Hepatic stellate cell (primary cell): ENCODE data around the gene UBAC2.
"Not testable (repeated sequence)": the region's sequence is repeated elsewhere in the genome, so short reads cannot be mapped to it uniquely, and the experiment has no call there.

Experiments
- DNase-seq: peaks from one replicate; pipeline ENCODE4 v3.0.0; 2011; ENCODE audit warnings: low spot score

UBAC2 gene

DNA sequence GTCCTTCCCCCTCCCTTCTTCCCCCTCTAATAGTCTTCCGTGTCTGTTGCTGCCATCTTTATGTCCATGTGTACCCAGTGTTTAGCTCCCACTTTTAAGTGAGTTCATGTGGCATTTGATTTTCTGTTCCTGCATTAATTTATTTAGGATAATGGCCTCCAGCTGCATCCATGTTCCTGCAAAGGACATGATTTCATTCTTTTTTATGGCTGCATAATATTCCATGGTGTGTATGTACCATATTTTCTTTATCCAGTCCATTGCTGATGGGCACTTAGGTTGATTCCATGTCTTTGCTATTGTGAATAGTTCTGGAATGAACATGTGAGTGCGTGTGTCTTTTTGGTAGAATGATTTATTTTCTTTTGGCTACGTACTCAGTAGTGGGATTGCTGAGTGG lies 48.5 kb downstream of the UBAC2 start:
- DNase-seq, result not testable (repeated sequence)

DNA sequence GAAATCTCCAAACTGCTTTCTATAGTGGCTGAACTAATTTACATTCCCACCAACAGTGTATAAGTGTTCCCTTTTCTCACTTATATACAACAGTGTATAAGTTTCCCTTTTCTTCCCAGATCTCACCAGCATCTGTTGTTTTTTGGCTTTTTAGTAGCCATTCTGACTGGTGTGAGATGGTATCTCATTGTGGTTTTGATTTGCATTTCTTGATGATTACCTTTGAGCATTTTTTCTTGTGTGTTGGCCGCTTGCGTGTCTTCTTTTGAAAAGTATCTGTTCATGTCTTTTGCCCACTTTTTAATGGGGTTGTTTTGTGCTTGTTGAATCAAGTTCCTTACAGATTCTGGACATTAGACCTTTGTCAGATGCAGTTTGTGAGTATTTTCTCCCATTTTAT lies 49.0 kb downstream of the UBAC2 start:
- not testable (repeated sequence) for DNase-seq

DNA sequence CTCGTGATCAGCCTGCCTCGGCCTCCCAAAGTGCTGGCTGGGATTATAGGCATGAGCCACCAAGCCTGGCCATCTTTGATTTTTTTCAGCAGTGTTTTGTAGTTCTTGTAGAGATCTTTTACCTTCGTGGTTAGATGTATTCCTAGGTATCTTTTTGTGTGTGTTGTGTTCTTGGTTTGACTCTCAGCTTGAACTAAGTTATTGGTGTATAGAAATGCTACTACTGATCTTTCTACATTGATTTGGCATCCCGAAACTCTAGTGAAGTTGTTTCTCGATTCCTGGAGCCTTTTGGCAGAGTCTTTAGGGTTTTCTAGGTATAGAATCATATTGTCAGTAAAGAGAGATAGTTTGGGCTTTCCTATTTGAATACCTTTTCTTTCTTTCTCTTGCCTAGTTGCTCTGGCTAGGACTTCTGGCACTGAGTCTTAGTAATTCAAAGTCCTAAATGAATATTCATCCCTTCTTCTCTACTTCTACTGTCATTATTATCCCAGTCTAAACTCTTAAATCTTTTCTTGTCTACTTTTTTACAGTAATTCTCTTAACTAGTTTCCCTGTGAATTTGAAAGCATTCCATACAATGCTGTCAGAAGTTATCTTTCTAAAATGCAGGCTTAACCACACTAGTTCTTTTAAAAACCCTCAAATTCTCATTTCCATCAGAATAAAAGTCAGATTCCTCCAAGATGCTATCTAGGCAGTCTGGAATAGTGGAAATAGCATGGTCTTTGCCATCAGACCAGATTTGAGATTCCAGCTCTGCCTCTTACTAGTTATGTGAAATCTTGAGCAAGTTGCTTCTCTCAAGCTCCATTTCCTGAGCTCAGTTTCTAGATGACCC lies 50.5 kb downstream of the UBAC2 start:
- DNase-seq, result no peak

DNA sequence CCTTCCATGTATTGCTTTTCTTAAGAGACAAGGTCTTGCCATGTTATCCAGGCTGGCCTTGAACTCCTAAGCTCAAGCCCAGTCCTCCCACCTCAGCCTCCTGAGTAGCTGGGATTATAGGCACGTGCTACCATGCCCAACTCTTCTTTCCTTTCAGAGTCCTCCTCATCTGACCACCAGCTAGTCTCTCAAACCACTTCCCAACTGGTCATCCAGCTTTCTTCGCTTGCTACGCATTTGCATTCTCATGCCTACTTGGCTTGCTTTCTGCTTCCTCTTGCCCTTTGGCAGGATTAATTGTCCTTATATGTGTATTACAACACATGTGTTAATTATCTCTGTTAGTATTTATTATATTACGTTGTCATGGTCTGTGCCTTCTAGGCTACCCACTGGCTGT lies 51.3 kb downstream of the UBAC2 start:
- DNase-seq, result no peak

DNA sequence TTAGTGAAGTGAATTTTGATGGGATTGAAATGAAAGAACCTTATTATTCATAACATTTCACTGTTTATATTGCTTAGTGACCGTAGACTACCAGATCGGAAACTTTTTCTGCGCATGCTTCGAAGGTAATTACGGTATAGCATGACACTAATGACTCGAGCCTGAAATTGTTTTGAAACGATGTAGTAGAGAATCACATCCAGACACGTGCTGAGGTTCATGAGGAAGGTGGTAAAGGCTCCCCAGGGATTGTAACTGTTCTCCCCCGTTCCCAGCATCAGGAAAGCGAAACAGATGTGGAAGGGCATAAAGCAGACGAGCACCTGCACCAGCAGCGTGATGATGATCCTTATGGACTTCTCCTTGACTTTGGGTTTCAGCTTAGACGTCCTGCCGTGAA lies 54.2 kb downstream of the UBAC2 start:
- no peak for DNase-seq

DNA sequence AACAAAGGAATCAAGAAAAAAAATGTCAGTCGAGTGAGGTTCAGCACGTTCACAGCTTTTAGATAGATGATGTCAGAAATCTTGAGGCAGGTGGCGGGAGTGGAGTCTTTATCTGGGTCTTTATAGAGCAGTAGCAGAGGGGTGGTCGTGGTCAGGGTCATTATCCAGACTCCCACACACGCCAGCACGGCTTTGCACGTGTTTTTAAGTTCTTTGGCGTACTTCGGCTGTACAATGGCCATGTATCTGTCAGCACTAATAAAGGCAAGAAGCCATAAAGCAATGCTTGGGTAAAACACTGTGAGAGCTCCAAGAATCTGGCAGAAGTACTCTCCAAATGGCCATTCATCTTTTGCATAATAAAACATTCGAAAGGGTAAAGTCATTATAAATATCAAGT lies 54.6 kb downstream of the UBAC2 start:
- no peak for DNase-seq

DNA sequence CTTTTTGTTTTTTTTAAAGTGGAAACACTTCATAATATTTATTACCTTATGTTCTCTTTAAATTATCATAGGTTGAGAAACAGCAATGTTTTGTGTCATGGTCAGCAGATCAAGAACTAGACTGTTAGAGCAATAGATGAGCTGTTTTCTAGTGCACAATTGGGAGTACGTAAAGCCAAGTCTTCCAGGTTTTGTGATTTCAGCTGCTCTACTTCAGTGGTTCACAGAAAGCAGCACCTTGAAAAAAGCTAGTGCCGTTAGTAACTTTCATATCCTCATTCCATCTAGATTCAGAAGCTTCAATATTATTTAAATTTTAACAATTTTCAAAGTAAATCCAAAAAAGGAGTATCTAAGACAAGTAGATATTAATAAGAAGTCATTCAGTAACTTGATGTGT lies 55.6 kb downstream of the UBAC2 start:
- DNase-seq, result no peak

DNA sequence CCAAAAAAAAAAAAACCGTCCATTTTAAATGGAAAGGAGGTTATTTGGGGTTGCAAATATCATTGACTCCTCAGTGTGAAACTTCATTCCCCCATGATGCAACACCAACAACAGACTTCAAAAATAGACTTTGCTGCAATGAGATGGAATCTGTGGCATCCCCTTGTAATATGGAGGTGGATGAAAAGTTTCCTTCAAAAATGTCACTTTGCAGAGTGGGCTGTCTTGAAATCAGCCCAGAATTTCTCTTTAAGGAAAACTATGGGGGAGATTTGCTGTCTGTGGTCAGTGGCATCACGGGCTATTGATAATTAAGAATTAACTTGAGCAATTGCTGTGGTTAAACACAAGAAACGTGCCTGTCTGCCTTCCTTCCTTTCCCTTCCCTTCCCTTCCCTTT lies 56.1 kb downstream of the UBAC2 start:
- peak; percentile 11 for DNase-seq

DNA sequence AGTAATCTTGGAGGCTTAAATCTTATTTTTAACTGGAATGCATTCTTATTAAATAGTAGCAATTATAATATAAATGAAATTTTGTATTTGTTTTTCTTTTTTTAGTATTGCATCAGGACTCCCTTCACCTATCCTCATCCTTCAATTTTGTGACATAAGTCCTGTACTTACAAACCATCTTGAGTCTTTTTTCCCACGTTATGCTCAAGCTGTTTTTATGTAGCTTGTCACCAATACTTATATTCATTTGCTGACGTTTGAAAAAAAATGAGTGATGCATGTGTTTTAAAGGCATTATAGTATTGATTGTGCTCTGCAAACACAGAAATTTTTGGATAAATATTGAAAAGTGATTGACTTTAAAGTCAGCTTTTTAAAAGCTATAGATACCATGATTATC lies 56.6 kb downstream of the UBAC2 start:
- DNase-seq, result no peak

DNA sequence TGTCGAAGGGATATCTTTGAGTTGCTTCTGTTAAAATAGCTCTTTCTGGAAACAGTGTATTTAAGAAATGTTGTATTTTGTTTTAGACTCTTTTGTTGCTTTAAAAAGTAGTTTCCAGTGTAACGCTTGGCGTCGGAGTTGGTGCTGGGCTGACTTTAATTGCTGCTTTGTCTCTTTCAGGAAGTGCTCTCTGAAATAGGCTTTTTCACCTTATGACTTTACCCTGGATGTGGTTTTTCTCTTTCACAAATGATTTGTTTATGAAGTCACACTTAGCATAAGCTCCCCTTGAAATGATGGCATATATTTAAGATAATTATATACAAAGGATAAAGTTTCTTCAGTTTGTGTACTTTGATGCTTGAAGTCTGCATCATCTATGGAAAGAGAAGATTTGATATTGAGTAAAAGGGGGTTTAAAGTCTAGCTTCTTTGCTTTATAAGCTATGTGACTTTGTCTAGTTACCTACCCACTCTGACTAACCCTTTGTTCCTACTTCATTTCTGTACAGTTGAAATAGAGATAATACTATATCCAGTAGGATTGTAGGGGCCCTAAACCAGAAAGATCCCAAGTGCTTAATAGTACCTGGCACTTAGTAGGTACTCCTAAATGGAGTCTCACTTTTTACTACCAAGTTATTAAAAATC lies 57.7 kb downstream of the UBAC2 start, which contains the start of gene GPR18:
Gene GPR18 (minus strand): TSS at position 170 of the 651 bp plus-strand sequence. CDS start 2,507 bp downstream, outside the sequence.
- DNase-seq, result no peak

DNA sequence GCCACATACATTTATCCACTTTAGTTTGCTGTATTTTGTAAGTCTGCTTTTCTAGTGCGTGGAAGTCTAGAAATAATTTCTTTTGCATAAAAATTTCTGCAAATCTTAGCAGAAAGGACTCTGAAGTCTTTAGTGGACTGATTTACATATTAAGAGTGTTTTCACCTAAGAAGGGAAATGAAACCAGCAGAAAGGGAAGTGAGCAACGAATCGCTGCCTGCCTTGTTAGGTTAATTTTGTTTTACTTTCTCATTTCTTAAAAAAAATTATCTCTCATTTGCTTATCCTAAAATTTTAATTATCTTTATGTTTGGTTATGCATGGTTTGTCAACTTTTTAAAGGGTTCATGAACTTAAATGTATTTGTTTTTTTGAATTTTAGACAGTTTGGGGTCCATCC lies 58.3 kb downstream of the UBAC2 start:
- DNase-seq, result no peak

DNA sequence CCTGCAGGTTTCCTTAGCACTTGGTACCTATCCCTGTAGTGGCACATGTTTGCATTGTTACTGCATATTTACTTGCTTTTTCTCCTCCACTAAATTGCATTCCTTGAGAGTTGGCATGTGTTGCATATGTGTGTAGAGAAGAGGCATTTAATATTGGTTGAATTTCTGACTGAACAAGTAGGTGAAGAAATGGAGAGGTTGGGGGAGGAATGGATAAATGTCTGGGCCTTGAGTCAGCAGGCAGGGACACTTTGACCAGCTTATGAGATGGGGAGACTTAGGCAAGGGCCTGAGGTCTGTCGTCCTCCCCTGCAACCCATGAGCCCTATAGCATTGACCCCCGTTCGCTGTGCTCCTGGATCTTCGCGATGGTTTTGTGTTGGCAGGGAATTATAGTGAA lies 59.6 kb downstream of the UBAC2 start:
- no peak for DNase-seq

DNA sequence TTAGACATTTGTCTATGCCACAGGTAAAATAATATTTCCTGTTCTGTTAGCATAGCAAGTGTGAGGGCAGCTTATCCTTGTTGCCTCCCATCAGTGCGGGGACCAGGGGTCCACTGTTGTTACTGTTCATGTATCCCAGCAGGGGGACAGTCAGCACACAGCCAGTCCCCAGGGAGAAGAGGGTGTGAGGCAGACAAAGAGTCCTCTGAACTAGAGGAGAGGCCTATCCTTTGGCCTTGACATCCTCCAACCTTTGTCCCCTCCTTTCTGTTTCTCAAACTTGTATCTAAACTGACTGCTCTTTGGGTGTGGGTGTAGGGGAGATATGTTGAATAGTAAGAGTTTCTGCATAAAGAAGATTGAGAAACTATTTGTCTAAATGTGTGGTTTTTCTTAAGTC lies 60.4 kb downstream of the UBAC2 start:
- no peak for DNase-seq

DNA sequence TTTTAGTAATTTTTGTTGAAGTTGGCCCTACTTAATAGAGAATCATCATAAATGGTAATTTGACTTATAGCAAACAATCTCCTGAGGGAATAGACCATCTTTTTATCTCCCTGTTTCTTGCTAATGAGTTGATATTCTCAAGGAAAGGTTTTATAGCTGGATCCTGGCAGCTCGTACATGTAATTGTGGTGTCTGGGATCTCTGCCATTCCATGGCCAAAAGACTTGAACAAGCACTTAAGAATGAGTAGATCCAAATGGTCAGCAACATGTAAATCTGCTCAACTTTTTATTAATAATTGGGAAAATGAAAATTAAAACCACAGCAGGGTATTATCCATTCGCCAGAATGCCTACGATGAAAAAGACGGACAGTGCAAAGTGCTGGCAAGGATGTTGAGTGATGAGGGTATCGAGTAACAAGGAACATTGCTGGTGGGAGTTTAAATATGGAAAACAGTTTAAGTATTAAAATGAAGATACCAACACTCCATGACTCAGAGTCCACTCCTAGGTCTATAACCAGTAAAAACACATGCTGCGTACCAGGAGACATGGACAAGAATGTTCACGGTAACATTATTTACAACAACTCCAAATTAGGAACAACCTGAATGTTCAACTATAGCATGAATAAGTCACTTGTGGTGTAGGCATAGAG lies 62.6 kb downstream of the UBAC2 start:
- no peak for DNase-seq

DNA sequence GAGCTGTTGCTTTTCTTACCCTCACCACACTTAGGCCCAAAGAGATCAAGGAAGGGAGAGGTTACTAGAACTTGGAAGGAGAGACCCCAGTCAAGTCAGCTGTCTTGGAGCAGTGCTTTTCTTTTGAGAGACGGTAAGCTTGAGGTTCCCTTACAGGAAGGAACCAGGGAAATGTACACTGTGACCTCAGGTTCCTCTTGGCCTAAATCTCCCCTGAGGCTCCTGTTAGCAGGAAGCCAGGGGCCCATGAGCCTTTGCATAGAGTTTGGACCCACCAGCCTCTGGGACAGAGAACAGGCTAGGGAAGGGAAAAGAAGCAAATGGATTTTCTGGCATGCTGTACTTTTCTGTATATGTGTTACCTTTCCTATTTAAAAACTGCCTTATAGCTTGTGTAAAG lies 63.4 kb downstream of the UBAC2 start:
- DNase-seq, result no peak

DNA sequence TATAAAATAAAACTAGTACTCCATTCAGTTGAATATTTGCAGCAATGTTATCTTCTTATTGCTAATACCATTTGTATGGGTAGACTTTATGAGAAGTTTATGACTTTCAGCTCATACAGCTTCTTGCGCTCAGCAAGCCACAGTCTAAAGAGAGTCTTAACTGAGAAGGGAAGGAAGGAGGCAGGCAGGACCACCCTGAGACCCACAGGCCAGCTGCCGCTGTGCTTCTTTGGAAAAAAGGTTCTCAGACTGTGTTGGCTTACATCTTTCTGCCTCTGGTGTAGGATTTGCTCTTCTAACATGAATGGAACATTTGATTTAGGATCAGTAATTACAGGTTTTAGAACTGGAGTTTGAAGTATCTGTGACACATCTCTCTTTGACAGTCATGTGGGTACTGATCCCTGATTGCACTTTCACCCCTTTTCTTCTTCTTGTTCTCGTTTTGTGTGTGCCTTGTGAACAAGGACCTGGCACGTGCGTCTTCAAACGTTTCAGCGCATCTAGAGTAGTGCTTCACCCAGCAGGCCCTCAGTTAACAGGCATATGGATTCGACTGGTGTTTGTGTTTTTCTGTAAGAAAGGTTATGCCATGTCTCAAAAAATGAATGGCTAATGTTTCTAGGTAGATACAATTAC lies 64.6 kb downstream of the UBAC2 start:
- DNase-seq, result no peak

DNA sequence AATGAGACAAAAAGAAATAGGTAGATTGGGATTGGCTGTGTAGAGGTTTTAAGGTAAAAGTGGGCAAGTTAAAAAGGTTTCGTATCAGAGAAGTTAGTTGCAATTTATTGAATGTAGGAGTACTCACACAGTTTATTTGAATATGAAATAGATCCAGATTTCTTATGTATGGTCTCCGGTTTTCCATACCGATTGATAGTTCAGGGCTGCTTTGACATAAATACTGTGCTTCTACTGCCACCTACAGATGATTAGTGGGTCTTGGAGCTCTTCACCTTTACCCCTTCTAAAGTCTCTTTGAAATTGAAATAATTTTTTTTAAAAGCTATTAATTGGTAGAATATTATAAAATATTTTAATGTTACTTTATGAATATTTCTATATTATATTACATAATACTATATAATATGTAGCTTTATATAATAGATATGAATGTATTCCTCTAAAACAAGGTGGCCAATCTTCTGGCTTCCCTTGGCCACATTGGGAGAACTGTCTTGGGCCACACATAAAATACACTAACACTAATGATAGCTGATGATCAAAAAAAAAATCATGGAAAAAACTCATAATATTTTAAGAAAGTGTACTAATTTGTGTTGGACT lies 65.3 kb downstream of the UBAC2 start:
- DNase-seq, result peak; percentile 32

DNA sequence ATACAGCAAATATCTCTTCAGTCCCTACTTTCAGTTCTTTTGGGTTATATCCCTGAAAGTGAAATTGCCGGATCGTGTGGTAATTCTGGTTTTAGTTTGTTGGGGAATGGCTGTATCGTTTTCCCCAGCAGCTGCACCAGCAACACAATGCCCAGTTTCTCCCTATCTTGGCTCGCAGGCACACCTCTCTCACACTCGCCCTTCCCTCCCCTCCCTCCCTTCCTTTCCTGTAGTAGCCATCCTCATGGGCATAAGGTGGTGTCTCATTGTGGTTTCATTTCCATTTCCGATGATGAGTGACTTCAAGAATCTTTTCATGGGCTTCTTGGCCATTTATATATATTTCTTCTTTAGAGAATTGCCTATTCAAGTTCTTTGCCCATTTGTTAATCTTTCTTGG lies 66.2 kb downstream of the UBAC2 start:
- DNase-seq, result no peak

DNA sequence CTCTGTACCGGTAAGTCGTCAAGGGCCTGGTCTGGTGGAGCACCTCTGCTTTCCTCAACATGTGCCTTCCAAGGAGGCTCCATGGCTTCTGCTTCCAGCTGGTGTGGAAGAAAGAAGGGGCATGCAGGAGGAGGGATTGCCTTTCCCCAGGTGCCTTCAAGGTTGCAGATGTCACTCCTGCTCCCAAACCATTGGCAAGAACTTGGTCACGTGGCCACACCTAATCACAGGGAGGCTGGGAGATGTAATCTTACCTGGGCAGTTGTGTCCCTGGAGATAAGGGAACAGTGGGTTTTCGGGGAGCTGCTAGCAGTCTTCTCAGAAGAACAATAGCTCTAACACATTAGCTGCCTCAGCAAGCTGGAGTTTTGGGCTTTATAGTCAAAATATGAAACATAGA lies 67.3 kb downstream of the UBAC2 start:
- DNase-seq, result no peak

DNA sequence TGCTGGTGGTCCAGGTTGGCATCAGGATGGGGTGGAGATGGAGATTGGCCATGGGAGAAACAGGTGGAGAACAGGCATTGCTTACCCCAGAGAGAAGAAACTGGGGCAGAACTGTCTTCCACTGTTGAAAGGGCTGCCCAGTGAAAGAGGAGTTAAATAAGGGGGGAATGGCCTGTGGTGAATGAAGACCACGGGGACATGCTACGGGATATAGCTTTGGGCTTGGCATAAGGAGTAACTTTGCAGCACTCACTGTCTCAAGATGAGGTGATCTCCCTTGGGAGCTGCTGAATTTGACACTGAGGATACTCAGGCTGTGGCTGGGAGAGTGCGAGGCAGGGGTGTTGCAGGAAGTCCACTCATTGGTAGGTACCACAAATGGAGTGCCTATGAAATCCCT lies 68.2 kb downstream of the UBAC2 start:
- DNase-seq, result no peak

DNA sequence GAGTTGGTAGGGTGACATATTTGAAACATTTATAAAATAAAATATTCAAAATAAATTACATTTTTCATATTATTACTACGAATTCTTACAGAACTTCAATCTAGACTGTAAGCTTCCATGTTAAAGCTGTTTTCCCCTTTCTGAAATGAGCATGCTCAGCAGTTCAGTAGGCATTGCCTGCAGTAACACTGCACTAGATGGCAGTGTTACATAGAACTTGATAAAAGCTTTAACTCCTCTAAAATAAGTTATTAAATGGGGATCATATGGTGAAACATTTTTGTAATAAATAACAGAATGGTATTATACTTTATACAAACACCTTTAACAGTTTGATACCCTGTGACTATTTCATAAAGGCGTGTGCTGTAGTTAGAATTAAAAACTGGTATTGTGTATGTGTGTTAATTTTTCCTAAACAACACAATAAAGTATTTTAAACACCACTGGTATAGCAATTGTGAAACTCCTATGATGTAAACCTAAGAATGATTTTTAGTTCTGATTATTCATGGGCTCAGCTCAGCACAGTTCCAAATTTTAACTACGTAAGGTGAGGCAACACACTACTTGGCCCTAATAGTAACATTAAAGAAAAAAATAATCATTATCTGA lies 69.1 kb downstream of the UBAC2 start:
- DNase-seq, result peak; percentile 22

DNA sequence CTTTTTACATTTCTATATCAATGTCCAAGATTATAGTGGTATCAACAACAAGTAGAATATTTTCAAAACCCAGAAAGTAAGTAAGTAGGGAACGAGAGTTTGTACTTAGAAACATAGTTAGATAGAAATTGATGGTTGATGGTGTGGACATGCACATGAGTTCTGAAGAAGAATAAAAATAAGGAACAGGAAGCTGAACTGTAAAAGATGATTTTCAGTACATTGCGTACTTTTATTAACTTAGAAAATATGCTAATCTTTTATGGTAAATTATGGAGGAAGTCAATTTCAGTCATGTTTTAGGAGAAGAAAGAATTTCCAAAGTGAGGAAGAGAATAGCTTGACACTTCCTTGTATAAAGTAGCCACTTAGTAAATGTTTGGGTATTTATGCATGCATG lies 69.9 kb downstream of the UBAC2 start:
- no peak for DNase-seq
